Adrenal gland (tissue), 5 donors: ENCODE measurements around the gene GSTT2B.
"Not testable (repeated sequence)": the region's sequence is repeated elsewhere in the genome, so short reads cannot be mapped to it uniquely, and the experiment has no call there.

Source experiments
- CTCF ChIP-seq, 6 experiments: fragments of 450-650 bp in 4 of 6; fragments of 200-600 bp in 2 of 6; sonication (generic) in 1 of 6; IDR thresholded peaks; 1 replicate in 5 of 6; 2 replicates in 1 of 6; pipeline versions ENCODE4 v1.5.1 to v1.8.0; 2016 to 2021; ENCODE audit warnings: antibody characterized with exemption in 6 of 6, mild to moderate bottlenecking in 2 of 6, moderate library complexity in 1 of 6
- POLR2A ChIP-seq, 2 donors: fragments of 450-650 bp; IDR thresholded peaks; one replicate each; pipeline ENCODE4 v1.6.1; 2017; ENCODE audit warnings: antibody characterized with exemption in 2 of 2, mild to moderate bottlenecking in 2 of 2, moderate library complexity in 1 of 2
- donor health status: DM: no; HTN: no; CAD: no.

GRCh38 chr22:23974345-23974744 is 13.3 kb upstream of the GSTT2B start, which contains the start of gene DDT:
- TF ChIP-seq CTCF, POLR2A (IDR thresholded peaks at IDR 0.05): not testable (repeated sequence)
